HT-29 (cell line): Measurements from ENCODE around the gene COPS8. TPM values are rescaled to one million over a fixed set of nuclear protein-coding genes. Genes with fewer than 3 reads are reported as not detected.

Experiments used
- DNase-seq: peaks from one replicate; pipeline ENCODE4 v3.0.0-alpha.2; 2015; ENCODE audit warnings: low spot score
- total RNA-seq: library from RNA; depleted of rRNA; stranded (reverse); fragments of >200 nt; shearing (Covaris generic); gene quantifications from 2 replicates; pipeline ENCODE4 v1.2.3, GENCODE V29; 2014; rRNA removed

COPS8 gene
- 61.1 and 67.6 TPM in 2 replicates for total RNA-seq

DNA sequence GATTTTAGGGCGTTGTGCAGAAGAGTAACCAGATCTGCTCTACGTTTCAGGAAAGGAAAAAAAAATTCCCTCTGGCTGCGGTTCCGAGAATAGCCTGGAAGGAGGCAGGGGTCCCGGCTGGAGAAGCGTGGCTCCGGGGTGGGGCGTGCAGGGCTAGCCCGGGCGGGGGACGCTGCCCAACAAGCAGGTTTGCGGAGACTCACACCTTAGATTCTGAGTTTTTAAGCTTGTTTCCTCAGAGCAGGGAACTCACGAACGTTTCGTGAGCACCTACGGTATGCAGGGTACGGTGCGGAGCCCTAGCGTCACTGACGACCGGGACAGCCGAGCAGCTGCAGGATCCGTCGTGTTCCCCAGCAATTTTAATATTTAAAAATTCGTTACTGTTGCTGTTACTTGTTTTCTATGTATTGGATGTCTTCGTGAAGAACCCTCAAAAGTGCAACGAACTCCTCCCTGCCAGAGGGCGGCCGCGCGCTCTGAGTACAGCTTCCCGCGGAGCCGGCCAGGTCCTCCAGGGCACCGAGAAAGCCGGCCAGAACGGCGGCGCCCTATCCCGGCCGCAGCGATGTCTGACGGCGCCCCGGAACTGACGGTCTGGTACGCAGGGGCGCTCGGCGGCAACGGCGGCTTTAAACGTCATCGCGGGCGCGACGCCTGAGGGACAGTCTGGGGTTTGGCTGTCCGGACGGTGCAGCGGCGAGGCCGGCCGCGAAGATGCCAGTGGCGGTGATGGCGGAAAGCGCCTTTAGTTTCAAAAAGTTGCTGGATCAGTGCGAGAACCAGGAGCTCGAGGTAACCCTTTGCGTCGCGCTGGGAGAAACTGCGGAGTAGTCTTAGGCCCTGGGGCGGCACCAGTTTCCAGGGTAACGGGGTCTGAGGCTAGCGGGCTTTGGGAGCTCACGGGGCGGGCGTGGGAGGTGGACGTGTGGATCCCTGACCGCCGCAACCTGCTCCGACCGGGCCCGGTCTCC, at the start of gene COPS8:
Gene COPS8 (plus strand): TSS at position 642 of the 974 bp plus-strand sequence. CDS start 76 bp downstream, at position 718.
- DNase-seq = peak; percentile 95

DNA sequence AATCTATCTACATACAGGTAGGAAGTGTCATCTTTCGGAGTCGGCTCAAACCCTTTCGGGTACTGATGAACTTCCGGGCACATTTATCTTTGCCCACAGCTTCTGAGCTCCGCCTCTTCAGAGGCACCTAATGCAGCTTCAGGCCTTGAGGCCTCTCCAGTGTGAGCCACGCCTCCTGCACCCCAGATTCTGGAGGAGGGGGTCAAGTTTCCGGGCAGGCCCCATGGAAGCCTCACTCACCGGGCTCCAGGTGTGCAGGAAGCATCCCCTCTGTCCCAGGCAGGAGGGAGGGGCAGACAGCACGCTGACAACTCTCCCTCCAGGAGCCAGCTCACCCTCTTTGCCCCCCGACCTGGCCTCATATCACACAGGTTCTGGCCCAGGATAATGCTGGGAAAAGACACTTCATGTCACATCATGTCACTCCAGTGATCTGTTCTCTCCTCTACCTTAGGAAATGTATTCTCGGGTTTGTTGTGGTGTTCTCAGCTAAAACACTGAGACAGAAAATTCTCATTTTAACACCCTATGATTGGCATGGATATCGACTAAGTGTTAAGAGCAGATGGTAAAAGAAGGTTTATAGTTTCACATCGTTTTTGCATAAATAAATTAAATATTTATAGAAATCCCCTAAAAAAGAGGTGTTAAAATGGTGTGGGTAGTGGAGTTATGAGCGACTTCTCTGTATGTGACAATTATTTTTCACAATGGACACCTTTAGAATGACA, 46.2 kb upstream of the COPS8 start:
- DNase-seq = no peak

DNA sequence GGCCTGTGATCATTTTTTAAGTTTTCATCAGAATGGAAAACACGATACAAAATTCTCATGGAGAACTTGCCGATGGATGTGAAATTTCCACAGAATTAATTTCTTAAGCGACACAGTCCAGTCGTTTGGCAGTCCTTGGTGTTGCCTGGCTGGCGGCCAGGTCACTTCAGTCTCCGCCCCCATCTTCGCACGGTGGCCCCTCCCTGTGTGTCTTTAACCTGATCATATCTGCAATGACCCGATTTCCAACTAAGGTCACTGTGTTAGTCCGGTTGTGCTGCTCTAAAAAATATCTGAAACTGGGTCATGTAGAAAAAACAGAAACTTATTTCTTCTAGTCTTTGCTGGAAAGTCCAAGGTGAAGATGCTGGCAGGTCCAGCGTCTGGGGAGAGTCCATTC, 44.5 kb upstream of the COPS8 start:
- no peak for DNase-seq

GRCh38 chr2:237042101-237042500, 43.6 kb upstream of the COPS8 start:
- no peak for DNase-seq

- DNase-seq = no peak
Observed at GRCh38 chr2:237043866-237044265, 41.8 kb upstream of the COPS8 start.

DNA sequence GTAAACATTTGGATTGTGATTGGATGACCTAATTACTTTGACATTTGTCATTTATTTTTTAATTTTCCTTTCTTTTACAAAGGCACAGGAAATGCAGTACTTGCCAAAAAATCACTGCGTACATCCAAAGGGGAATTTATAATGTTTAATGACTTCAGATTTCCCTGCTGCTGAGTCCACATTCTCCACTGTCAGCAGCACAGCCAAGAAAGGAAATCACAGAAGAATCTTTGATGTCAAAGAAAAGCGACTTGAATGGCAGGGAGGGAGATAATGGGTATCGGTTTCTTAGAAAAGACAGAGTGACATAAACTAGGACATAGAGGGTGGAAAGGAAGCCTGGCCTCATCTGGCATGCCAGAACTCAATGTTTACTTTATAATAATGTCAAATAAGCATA, 41.4 kb upstream of the COPS8 start:
- DNase-seq = no peak

- DNase-seq = no peak
Observed at GRCh38 chr2:237045449-237045848, 40.2 kb upstream of the COPS8 start.

DNA sequence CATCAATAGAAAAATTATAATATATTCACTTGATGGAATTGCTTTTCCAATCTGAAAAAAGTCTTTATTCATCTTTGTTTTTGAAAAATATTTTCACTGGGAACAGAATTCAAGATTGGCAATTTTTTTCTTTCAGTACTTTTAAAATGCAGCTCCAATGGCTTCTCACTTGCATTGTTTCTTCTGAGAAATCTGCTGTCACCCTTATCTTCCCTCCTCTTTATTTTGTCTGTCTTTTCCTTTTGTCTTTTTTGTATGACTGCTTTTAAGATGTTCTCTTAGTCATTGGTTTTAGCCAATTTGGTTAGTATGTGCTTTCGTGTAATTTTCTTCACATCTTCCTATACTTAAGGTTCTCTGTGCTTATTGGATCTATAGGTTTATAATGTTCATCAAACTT, 37.1 kb upstream of the COPS8 start:
- DNase-seq = no peak

- DNase-seq = no peak
Observed at GRCh38 chr2:237051861-237052260, 33.8 kb upstream of the COPS8 start.

DNA sequence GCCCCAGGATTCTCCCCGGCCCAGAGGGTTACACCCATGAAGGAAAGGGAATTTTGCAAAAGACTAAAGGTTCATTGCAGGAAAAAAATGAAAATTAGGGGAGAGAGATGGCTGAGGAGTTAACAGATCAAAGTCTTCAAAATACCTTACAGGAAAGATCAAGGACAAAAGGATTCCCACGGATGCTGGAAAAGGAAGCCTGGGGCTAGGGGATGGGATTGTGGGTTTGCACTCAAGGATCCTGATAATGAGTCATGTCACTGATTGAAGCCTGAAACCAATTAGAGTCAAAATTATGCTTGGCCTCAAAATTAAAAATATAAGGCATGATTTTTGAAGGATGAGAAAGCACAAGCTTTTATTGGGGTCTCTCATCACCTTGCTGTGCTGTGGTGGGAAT, 32.6 kb upstream of the COPS8 start:
- no peak for DNase-seq

GRCh38 chr2:237055386-237056100, 30.1 kb upstream of the COPS8 start:
- no peak for DNase-seq

DNA sequence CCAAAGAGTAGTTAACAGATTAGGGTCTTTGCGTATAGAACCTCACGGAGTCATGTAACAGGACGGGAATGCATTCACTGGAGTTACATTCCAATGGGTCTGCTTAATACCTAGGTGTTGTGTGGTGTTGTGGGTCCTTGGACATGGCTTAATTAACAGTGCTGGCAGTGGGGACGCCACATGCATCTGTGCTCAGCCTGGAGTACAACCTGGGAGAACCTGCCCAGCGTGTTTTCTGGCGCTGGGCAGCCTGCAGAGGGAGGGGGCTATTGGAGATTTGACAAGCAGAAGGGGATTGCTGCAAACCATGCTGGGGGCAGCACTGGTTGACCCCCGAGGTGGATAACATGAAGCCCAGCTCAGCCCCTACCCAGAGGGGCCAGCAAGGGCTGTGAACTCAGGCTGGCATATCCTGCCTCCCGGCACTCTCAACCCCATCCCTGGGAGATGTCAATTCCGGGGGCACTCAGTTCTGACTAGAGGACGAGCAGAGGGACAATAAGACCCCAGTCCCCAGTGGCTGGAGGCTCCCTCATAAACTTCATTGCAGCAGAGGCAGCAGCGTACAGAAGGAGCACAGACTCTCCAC, 29.3 kb upstream of the COPS8 start:
- DNase-seq = no peak

GRCh38 chr2:237057107-237057506, 28.6 kb upstream of the COPS8 start:
- DNase-seq = no peak

GRCh38 chr2:237057893-237058300, 27.8 kb upstream of the COPS8 start:
- no peak for DNase-seq

DNA sequence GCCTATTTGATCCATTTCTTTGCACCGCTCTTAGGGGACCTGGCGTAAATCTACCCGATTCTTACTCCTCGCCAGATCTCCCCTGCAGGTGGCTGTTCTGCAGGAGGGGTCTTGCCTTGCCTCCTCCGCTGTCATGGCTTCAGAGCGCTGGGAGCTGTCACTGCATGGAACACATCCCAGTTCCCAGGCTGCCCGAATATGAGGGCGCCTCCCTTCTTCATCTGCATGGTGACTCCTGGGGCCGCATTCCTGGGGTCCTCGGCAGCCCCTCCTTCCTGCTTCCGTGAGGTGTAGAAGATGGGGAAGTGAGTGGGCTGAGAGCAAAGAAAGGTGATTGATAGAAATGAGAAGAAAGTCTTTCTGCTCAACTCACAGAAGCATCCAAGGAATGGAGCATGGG, 27.3 kb upstream of the COPS8 start:
- no peak for DNase-seq

DNA sequence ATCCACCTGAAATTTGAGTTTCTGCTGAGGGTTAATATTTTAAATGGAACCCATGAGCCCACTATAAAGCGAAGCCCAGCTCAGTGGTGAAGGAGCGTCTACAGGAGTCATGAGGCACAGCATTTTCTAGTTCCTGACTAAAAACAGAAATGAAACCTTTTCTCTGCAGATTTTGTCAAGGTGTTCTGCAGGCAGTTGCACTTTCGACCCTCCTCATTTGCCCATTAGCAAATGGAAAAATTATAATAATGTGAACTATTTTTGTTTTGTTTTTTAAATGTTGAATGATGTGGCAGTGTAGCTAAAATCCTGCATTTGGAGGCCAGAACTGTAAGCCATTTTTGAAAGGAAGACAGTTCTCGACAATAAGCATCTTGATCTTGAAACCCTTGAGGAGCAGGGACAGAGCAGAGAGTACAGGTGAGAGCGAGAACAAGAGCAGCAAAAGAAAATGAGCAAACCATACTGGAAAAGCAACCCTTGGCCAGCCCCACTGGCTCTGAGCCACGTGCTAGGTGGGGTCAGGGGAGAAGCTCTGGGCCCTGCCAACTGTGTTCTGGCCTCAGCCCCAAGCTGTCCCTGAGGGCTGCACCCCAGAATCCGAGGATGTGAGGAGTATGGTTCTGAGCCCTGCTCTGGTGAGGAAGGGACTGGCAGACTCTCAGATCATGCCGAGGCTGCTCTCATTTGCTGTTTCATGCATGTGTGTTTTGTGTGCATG, 26.4 kb upstream of the COPS8 start:
- no peak for DNase-seq

DNA sequence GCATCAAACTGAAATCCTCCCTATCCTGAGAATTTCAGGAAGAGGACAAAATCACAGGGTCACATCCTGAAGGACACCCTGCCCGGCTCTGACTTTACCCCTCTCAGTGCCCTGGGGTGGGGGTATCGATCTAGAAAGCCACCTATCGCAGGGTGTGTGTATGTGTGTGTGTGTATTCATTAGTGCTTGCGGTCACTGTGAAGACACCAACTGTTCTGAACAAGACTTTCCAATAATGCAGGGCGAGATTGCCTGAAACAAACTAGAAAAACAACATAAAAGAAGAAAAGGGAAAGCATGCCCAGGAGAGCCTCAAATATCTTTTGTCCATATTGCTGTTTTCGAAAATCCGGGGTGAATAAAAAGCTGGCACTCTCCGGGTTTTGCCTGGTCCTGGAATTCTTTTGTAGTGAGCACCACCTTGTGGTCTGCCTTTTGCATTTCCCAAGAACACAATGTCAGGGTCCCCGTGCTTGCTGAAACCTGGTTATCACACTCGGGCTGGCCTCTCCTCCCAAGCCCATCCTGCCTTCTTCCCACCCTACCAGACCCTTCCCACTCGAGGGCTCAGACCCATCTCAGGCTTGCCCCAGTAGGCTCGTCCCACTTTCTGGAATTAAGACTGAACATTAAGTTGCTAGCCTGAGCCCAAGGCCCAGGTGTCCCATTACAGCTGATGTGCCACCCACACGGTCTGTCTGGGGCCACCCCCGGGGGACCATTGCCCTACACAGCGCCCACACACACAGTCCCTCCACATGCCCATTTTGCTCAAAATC, 25.0 kb upstream of the COPS8 start:
- peak; percentile 61 for DNase-seq

DNA sequence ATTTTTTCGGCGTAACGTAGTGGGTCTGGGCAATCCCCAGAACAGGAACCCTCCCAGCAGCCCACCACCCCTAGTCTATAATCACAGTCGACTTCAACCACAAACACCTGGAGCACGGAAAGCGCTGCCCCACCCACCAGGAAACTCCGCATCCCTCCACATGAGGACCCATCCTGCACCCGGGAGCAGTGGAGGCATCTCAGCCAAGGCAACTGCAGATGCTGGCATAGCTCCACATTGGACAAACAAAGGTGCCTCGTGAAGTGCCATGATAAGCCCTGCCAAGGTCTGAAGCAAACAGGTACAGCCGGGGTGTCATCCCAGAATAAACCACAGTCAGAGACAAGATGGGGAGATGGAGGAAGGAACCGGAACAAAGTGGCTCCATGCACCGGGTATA, 24.3 kb upstream of the COPS8 start:
- DNase-seq = no peak

DNA sequence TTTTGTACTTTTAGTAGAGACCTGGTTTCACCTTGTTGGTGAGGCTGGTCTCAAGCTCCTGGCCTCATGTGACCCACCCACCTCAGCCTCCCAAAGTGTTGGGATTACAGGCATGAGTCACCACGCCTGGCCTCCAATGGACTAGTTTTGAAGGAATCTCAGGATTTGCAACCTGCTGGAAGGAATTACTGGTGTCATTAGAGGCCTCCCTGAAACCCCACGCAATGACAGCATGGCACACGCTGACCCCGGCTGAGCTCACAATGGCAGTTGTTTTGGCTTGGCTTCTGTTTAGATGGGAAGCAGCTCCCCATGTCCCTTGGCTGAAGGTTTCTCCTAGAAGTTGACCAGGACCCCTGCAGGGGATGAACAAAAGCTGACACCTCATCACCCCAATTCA, 23.1 kb upstream of the COPS8 start:
- DNase-seq = no peak
